SK-N-MC (cell line): ENCODE results near the gene SPDYE2B.
"Not testable (repeated sequence)": the region's sequence is repeated elsewhere in the genome, so short reads cannot be mapped to it uniquely, and the experiment has no call there.

Experiments
- EZH2 ChIP-seq: fragments of 200-600 bp; sonication (generic); IDR thresholded peaks from one replicate; pipeline ENCODE4 v1.6.1; 2017; ENCODE audit warnings: antibody characterized with exemption
- FOXP2 ChIP-seq: optimal IDR thresholded peaks from 2 replicates; pipeline ENCODE3; 2011; ENCODE audit warnings: mild to moderate bottlenecking, moderate library complexity; ENCODE audit not compliant: insufficient read depth; ENCODE audit errors: extremely low read length, control extremely low read depth
- POLR2AphosphoS5 ChIP-seq: IDR thresholded peaks from 2 replicates; pipeline ENCODE4 v1.6.1; 2012; ENCODE audit warnings: mild to moderate bottlenecking, low read depth, low read length, borderline replicate concordance

- not testable (repeated sequence) for TF ChIP-seq POLR2AphosphoS5, EZH2, FOXP2
These were observed 38.3 kb downstream of the SPDYE2B start for GRCh38 chr7:102688299-102689036.
